NK-92 treated with Interleukin-12 subunit alpha and Interleukin-12 subunit beta, amount 100 ng/mL, for 24 hours (cell line): ENCODE data around the gene APOC4.
"Not testable (repeated sequence)": the region's sequence is repeated elsewhere in the genome, so short reads cannot be mapped to it uniquely, and the experiment has no call there.

Experiments used
- DNase-seq: peaks from one replicate; lab custom pipeline; 2025; lab: John Stamatoyannopoulos, UW

APOC4 gene

DNA sequence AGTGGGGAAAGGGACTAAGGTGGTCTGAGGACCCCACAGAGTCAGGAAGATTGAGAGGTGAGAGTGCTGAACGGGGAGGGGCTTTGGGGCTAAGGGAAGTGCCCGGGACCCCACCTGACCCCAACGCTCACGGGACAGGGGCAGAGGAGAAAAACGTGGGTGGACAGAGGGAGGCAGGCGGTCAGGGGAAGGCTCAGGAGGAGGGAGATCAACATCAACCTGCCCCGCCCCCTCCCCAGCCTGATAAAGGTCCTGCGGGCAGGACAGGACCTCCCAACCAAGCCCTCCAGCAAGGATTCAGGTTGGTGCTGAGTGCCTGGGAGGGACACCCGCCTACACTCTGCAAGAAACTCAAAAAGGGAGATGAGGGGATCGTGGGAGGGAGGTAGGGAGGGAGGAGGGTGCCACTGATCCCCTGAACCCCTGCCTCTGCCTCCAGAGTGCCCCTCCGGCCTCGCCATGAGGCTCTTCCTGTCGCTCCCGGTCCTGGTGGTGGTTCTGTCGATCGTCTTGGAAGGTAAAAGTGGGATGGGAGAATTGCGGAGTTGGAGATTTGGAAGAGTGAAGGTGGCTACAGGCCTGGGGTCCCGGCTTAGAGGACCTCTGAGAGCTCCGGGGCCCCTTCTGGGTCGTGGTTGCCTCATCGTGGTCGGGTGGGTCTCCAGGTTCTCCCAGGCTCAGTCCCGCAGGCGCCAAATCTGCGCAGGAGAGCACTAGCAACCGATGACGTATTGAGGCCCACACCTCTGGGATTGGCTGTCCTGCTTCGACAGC lies 27.4 kb upstream of the APOC4 start, which contains the start of gene APOC1:
Gene APOC1 (plus strand): TSS at position 176 of the 774 bp plus-strand sequence. CDS start 284 bp downstream, at position 460.
- DNase-seq = peak; percentile 38

DNA sequence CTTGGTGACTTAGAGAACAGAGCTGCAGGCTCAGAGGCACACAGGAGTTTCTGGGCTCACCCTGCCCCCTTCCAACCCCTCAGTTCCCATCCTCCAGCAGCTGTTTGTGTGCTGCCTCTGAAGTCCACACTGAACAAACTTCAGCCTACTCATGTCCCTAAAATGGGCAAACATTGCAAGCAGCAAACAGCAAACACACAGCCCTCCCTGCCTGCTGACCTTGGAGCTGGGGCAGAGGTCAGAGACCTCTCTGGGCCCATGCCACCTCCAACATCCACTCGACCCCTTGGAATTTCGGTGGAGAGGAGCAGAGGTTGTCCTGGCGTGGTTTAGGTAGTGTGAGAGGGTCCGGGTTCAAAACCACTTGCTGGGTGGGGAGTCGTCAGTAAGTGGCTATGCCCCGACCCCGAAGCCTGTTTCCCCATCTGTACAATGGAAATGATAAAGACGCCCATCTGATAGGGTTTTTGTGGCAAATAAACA lies 17.8 kb upstream of the APOC4 start:
- no peak for DNase-seq

DNA sequence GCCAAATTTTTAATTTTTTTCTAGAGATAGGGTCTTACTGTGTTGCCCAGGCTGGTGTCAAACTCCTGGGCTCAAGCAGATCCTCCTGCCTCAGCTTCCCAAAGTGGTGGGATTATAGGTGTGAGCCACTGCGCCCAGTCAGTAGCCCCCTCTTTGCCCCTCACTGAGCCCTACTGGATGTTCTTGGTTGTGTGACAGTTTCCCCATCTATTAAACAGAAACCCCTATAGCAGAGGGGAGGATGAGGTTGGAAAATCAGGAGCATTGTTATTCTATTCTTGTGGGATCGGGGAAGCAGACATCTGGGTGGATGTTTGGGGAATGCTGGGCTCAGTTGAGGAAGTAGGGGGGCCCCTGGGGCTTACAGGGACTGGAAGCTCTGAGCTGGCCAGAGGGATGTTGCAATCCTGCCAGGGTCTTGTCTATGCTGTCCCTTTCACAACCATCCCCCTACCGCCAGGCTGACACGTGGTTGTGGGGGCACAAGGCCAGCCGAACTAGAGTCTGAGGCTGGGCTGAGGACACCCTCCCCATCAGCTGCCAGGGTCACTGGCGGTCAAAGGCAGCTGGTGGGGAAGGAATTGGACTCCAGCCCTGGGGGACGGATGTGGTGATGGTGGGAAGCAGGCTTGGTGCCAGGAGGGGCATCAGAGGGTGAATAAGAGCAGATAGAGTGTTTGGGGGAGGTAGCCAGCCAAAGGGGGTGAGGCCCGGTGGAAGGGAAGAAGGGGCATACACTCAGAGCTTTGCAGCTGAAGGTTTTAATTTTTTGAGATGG lies 16.7 kb upstream of the APOC4 start:
- peak; percentile 69 for DNase-seq

DNA sequence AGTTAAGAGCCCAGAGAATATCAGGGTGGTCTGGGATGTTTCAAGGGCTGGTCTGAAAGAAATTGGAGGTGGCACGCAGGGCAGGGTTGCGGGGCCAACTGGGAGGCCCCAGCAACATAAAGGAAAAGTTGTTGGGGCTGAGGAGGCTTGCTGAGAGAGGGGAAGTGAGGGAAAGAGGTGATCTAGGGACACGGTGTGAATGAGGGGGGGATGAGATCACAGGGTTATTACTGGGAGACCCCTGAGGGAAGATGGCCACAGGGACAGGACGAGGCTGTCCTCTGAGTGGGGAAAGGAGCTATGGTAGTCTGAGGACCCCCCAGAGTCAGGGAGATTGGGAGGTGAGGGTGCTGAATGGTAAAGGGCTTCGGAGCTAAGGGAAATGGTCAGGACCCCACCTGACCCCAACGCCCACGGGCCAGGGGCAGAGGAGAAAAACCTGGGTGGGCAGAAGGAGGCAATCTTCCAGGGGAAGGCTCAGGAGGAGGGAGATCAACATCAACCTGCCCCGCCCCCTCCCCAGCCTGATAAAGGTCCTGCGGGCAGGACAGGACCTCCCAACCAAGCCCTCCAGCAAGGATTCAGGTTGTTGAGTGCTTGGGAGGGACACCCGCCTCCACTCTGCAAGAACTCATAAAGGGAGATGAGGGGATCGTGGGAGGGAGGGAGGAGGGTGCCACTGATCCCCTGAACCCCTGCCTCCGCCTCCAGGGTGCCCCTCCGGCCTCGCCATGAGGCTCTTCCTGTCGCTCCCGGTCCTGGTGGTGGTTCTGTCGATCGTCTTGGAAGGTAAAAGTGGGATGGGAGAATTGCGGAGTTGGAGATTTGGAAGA lies 15.6 kb upstream of the APOC4 start:
- not testable (repeated sequence) for DNase-seq

DNA sequence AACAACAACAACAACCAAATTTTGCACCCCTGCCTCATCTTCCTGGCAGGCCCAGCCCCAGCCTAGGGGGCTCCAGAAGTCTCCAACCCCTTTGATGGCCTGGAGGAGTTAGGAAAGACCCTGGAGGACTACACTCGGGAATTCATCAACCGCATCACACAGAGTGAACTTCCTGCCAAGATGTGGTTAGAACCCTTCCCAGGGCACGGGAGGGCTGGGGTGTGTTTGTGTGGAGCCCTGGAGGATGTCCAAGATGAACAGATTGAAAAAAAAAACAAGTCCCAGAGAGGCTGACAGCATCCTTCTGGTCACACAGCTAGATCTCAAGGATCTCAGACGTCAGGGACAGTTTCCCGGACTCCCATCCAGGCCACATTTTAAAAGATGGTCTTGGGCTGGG lies 14.3 kb upstream of the APOC4 start:
- no peak for DNase-seq

DNA sequence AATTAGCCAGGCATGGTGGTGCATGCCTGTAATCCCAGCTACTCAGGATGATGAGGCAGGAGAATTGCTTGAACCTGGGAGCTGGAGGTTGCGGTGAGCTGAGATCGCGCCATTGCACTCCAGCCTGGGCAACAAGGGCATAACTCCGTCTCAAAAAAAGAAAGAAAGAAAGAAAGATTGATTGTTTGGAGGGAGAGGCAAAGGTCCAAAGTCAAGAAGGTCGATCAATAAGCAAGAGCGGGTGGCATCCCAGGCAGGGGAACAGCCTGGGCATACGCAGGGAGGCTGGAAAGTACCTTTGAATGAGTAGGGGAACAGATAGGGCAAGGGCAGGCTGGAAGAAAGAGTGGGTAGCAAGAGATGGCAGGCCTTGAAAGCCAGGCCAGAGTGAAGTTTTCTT lies 11.9 kb upstream of the APOC4 start:
- no peak for DNase-seq

DNA sequence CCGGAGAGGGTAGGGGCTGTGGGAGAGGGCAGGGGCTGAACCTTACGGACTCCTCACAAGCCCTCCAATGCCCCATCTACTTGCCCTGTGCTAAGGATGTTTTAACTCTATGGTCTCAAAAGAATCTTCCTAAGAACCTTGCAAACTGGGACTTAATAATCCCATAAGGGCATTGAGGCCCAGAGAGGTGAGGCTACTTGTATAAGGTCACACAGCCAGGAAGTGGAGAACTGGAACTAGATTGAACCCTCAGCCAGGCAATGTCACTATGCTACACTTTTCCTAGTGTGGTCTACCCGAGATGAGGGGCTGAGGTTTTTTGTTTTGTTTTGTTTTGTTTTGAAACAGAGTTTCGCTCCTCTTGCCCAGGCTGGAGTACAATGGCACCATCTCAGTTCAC lies 10.5 kb upstream of the APOC4 start:
- no peak for DNase-seq

DNA sequence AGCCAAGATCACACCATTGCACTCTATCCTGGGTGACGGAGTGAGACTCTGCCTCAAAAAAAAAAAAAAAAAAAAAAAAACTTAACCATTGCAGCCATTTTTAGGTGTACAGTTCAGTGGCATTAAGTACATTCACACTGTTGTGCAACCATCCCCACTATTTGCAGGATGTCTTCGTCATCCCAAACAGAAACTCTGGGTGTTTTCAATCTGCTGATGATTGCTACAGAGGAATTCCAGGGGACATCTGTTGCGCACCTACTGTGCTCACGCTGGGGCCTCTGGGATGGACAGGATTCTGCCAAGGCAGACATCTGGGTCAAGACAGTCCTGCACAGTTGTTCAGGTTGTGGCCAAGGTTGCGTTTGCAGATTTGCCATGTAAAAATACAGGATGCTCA lies 2.4 kb upstream of the APOC4 start:
- no peak for DNase-seq

DNA sequence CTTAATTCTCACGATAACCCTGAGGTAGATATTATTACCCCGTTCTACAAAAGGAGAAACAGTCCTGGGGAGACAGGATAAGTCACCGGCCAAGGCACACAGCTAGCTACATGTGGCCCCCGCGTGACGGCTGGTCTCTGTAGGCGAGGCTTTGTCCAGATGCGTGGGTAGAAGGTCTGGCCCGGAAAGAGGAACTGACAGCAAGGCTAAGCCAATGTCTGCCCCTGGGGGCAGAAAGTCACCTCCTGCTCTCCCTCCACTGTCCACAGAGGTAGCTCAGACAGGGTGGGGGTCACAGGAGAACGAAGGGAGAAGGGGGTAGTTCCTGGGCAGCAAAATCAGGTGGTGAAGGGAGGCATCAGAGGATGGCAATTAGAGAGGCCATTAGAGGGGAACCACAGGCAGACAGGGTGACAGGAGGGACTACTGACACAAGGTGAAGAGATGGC lies 1.8 kb downstream of the APOC4 start:
- DNase-seq = no peak

DNA sequence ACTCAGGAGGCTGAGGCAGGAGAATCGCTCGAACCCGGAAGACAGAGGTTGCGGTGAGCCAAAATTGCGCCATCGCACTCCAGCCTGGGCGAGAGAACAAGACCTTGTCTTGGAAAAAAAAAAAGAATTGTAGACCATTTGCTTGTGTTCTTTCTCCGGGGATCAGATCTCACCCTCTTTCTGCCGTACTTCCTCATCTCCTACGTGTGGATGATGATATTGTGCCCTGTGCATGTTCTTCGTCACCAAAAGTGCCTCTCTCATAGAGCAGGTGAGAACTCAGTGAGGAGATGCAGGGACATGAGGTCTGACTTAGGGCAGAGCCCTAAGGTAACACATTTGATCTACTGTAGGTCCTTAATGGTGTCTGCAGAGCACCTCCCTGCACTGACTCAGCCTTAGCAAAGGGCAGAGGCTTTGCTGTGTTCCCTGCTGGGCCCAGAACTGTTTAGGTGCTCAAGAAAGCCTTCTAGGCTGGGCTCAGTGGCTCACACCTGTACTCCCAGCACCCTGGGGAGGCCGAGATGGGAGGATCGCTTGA lies 5.1 kb downstream of the APOC4 start:
- no peak for DNase-seq

DNA sequence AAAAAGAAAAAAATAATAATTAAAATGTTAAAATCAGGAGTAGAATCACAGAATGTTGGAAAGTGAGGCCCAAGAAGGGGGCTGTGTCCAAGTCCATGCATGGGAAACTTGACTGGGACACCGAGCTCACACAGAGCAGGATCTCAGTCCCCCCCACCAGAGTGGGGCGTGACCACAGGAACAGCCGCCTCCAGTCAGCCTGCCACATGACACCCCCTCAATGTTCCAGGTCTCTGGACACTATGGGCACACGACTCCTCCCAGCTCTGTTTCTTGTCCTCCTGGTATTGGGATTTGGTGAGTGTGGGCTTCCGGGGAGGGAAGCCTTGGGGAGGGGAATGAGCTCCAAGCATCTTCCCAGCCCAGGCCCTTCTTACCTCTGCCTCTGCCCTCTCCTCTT lies 6.2 kb downstream of the APOC4 start:
- no peak for DNase-seq

DNA sequence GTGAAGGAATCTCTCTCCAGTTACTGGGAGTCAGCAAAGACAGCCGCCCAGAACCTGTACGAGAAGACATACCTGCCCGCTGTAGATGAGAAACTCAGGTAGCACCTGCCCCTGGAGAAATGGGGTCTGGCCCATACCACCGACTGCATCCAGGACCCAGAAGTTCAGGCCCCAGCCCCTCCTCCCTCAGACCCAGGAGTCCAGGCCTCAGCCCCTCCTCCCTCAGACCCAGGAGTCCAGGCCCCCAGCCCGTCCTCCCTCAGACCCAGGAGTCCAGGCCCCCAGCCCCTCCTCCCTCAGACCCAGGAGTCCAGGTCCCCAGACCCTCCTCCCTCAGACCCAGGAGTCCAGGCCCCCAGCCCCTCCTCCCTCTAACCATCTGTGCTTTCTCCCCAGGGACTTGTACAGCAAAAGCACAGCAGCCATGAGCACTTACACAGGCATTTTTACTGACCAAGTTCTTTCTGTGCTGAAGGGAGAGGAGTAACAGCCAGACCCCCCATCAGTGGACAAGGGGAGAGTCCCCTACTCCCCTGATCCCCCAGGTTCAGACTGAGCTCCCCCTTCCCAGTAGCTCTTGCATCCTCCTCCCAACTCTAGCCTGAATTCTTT lies 6.8 kb downstream of the APOC4 start:
- DNase-seq = no peak

DNA sequence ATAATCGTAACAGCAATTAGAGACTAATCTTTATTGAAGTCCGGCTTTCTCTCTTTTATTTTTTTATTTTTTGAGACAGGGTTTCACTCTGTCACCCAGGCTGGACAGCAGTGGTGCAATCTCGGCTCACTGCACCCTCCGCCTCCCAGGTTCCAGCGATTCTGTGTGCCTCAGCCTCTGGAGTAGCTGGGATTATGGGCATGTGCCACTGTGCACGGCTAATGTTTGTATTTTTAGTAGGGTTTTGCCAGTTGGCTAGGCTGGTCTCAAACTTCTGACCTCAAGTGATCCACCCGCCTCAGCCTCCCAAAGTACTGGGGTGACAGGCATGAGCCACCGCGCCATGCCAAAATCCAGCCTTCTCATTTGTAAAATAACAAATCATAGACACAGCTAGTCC lies 7.5 kb downstream of the APOC4 start:
- no peak for DNase-seq

DNA sequence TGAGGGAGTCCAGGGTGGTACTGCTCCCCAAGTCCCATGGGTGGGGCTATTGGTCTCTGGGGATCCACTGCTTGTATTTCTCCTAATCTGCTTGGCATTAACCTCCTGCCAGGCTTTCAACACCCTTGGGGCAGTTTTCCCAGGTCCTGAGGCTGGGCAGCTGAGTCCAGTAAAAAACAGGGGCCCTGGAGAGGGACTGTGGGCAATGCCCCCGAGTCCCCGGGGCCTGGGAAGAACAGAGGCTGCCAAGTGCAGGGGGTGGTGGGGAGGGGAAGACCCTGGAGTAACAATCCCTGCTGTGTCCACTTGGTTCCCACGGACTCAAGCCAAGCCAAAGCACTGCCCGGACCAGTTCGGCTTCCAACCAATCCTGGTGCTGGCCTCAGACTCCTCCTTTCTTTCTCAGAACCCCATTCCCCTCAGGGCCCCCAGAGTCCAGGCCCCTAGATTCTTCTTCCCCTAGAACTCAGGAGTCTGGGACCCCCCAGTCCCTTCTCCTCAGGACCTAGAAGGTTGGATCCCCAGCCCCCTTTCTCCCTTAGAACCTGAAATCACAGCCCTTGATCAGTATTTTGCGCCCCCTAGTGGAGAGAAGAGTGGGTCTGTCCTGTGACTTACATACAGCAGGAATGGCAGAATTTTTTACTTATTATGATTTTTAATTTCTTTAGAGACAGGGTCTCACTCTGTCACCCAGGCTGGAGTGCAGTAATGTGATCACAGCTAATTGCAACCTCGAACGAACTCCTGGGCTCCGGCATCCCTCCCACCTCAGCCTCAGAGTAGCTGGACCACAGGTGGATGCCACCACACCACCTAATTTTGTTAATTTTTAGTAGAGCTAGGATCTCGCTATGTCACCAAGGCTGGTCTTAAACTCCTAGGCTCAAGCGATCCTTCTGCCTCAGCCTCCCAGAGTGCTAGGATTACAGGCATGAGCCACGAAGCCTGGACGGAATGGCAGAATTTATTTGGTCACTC lies 9.4 kb downstream of the APOC4 start:
- DNase-seq = peak; percentile 30

DNA sequence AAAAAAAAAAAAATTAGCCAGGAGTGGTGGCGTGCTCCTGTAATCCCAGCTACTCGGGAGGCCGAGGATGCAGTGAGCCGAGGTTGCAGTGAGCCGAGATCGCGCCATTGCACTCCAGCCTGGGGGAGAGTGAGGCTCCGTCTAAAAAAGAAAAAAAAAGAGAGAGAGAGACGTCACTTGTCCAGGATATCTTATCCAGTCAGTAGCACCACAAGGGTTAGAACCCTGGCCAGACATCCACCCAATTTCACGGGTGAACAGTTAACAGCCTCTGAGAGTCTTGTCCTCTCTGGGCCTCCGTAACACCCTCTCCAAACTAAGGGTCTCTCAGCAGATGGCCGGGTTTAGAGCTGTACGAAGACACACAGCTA lies 12.2 kb downstream of the APOC4 start:
- no peak for DNase-seq

DNA sequence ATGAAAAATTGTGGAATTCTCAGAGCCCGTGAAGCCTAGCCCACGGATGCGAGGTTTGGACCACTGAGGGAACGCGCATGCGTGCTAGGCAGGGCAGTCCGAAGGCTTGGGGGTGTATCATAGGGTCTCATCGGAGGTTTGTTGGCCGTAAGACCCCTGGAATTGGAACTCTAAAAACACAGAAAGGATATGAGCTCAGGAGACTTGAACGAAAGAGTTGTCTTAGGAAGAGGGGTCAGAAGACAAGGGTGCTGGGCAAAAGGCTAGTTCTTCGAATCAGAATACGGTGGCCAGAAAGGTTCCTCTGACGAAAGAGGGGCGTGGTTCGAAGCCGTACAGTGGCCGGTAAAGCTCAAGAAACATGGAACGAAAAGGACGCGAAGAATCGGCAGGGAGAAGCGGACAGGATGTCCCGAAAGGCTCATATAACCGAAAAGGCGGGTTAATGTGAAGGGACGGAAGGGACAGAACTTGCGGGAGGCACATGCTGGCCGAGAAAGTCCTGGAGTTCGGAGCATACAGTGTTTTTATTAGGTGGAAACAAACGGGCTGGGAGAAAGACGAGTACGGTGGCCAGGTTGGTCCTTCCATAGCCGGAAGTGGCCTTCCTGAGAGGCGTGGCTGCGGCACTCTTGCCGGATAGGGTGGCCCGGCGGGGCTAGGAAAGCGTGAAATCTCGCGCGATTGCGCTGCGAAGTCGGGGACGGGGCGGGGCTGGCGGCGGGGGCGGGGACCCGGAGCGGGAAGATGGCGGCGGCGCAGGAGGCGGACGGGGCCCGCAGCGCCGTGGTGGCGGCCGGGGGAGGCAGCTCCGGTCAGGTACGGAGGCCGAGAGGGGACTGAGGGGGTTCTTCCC lies 12.8 kb downstream of the APOC4 start, which contains the start of gene CLPTM1:
Gene CLPTM1 (plus strand): TSS at position 732 of the 856 bp plus-strand sequence. CDS start 16 bp downstream, at position 748.
- peak; percentile 96 for DNase-seq

DNA sequence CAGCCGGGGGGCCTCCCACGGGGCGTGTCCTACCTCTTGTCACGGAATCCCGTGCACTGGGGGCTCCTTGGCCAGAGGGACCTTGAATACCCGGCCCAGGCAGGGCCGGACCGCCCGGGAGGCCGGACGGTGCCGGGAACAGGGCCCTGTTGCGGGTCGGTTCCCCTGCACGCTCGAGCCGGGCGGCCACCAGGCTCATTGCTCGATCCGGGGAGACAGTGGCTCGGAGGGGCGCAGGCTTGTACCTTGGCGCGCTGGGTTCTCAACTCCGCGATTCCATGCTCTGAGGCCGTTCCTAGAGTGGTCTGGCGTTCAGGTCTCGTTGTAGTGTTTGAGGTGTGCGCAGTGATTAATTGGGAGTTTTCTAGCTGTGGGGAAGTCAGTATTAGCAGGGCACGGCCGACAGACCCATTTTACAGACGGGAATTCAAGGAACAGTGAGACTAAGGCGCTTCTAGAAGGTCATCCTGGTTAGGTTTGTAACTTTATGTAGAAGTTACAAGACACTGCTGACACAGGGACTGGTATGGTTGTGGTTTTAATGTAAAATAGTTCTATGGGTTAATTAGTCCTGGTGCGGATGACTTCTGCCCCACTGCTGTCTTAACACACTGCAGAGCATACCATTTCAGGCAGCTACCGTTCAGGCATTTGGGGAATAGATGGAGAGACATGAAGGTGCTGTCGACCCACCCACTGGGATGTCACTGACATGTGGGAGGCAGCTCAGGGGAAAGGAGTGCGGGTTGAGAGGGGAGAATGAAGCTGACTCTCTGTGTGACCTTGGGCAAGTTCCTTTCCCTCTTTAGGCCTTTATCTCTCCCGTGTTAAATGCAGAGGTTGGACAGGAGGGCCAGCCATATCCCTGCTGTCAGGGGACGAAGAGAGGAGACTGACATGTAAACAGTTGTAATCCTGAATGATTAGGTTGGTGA lies 13.7 kb downstream of the APOC4 start:
- no peak for DNase-seq

DNA sequence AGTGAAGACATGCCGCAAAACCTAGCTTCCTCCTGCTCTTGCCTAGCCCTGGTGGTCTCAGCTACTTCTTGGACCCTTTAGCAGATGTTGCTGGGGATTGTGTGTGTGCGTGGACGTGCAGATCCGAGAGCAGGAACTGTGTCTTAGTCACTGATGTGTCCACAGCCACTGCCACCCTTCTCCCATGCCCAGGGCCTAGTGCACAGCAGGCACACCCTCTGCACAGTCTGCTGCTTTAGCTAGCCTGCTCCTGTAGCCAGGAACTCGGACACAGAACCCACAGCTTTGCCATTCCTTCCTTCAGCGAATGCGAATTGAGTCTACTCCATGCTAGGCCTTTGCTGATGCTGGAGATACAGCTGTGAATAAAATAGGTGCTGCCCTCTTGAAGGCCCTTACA lies 15.5 kb downstream of the APOC4 start:
- no peak for DNase-seq
